Mononuclear cell (primary cell): Measurements from ENCODE around the gene CKLF. TPM values are rescaled to one million over a fixed set of nuclear protein-coding genes. Genes with fewer than 3 reads are reported as not detected.
"Not testable (repeated sequence)": the region's sequence is repeated elsewhere in the genome, so short reads cannot be mapped to it uniquely, and the experiment has no call there.

ENCODE experiments used
- H3K27me3 ChIP-seq: 2 replicates; pipeline ENCODE4 v1.6.0; 2011; ENCODE audit warnings: low read length, control low read depth; ENCODE audit not compliant: insufficient read depth
- H3K4me1 ChIP-seq: 2 replicates; pipeline ENCODE4 v1.5.1; 2011; ENCODE audit warnings: mild to moderate bottlenecking, low read length, control low read depth; ENCODE audit not compliant: insufficient read depth
- H3K4me3 ChIP-seq: 2 replicates; pipeline ENCODE4 v1.5.1; 2011; ENCODE audit warnings: mild to moderate bottlenecking, low read length, moderate library complexity
- H3K9me3 ChIP-seq: 2 replicates; pipeline ENCODE4 v1.5.1; 2011; ENCODE audit warnings: low read depth, mild to moderate bottlenecking, control low read depth, low read length
- total RNA-seq: library from RNA; depleted of rRNA; stranded (reverse); fragments of >200 nt; gene quantifications from one replicate; pipeline ENCODE4 v1.2.3, GENCODE V29; 2012

Gene CKLF
- total RNA-seq, 1 donor: 28.4 TPM

DNA sequence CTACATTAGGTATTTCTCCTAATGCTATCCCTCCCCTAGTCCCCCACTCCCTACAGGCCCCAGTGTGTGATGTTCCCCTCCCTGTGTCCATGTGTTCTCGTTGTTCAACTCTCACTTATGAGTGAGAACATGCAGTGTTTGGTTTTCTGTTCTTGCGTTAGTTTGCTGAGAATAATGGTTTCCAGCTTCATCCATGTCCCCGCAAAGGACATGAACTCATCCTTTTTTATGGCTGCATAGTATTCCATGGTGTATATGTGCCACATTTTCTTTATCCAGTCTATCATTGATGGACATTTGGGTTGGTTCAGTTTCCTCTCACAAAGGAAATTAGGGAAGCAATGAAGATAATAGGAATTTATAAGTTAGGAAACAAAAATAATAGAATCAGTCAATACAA is 14.9 kb downstream of the CKLF start:
- not testable (repeated sequence) for H3K9me3 ChIP-seq, H3K4me1 ChIP-seq, H3K27me3 ChIP-seq, H3K4me3 ChIP-seq

DNA sequence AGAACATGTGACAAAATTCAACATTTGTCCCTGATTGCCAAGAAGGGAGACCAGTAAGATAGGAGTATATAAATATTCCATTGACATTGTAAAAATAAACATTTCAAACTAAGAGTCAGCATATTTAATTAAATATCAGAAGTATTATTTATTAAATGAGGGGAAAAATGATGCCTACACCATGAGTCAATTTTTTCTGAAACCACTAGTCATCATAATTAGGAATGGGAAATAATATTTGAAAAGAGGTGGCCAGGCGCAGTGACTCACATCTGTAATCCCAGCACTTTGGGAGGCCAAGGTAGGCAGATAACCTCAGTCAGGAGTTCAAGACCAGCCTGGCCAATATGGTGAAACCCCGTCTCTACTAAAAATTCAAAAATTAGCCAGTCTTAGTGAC is 16.0 kb downstream of the CKLF start:
- no peaks in the 10 kb centered on the region for H3K9me3 ChIP-seq
- H3K27me3 ChIP-seq: no peaks in the 10 kb centered on the region
- no peak overlapping the region for H3K4me3 ChIP-seq
- peaks cover 7% of the 10 kb centered on the region for H3K4me1 ChIP-seq

DNA sequence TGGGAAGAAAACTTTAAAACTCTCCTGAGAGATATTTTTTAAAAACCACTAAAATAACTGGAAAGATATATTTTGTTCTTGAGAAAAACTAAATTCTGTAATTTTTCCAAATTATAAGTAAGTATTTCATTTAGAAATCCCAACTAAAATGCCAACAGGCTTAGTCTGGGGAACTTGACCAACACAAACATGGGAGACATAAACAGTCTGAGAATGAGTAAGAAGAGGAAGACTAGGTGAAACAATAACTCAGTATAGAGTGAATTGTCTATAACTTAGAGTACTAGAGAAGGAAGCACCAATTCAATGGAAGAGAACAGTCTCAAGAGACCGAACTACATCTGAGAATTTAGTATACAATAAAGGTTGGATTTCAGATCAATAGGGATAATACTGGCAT is 16.8 kb downstream of the CKLF start:
- Histone ChIP-seq H3K27me3 (no peaks in the 10 kb centered on the region), H3K4me3 (no peak overlapping the region), H3K4me1 (peaks cover 7% of the 10 kb centered on the region)

GRCh38 chr16:66569827-66570405 is 17.5 kb downstream of the CKLF start:
- Histone ChIP-seq H3K9me3 (no peaks in the 10 kb centered on the region), H3K4me1 (peaks cover 7% of the 10 kb centered on the region), H3K27me3 (no peaks in the 10 kb centered on the region), H3K4me3 (no peak overlapping the region)

More for the DNA sequence above, 16.8 kb downstream of the CKLF start:
- H3K9me3 ChIP-seq: no peaks in the 10 kb centered on the region

GRCh38 chr16:66572356-66572755 is 20.0 kb downstream of the CKLF start:
- H3K4me1 ChIP-seq: peaks cover 7% of the 10 kb centered on the region
- H3K9me3 ChIP-seq: no peaks in the 10 kb centered on the region
- no peaks in the 10 kb centered on the region for H3K27me3 ChIP-seq
- H3K4me3 ChIP-seq: no peak overlapping the region

GRCh38 chr16:66574081-66574480 is 21.7 kb downstream of the CKLF start:
- peaks cover 15% of the 10 kb centered on the region for H3K4me1 ChIP-seq
- H3K9me3 ChIP-seq: no peaks in the 10 kb centered on the region
- H3K4me3 ChIP-seq: no peak overlapping the region
- peaks cover 16% of the 10 kb centered on the region for H3K27me3 ChIP-seq

- Histone ChIP-seq H3K9me3 (no peaks in the 10 kb centered on the region), H3K4me1 (peaks cover 19% of the 10 kb centered on the region), H3K27me3 (peaks cover 21% of the 10 kb centered on the region), H3K4me3 (no peak overlapping the region)
Measured at GRCh38 chr16:66574531-66574930, 22.2 kb downstream of the CKLF start.

GRCh38 chr16:66575060-66575459 is 22.7 kb downstream of the CKLF start:
- H3K4me3 ChIP-seq: no peak overlapping the region
- peaks cover 20% of the 10 kb centered on the region for H3K4me1 ChIP-seq
- H3K9me3 ChIP-seq: no peaks in the 10 kb centered on the region
- H3K27me3 ChIP-seq: peaks cover 25% of the 10 kb centered on the region

- Histone ChIP-seq H3K9me3 (no peaks in the 10 kb centered on the region), H3K4me3 (no peak overlapping the region), H3K4me1 (peaks cover 20% of the 10 kb centered on the region), H3K27me3 (peaks cover 35% of the 10 kb centered on the region)
Measured at GRCh38 chr16:66576296-66576695, 23.9 kb downstream of the CKLF start.

DNA sequence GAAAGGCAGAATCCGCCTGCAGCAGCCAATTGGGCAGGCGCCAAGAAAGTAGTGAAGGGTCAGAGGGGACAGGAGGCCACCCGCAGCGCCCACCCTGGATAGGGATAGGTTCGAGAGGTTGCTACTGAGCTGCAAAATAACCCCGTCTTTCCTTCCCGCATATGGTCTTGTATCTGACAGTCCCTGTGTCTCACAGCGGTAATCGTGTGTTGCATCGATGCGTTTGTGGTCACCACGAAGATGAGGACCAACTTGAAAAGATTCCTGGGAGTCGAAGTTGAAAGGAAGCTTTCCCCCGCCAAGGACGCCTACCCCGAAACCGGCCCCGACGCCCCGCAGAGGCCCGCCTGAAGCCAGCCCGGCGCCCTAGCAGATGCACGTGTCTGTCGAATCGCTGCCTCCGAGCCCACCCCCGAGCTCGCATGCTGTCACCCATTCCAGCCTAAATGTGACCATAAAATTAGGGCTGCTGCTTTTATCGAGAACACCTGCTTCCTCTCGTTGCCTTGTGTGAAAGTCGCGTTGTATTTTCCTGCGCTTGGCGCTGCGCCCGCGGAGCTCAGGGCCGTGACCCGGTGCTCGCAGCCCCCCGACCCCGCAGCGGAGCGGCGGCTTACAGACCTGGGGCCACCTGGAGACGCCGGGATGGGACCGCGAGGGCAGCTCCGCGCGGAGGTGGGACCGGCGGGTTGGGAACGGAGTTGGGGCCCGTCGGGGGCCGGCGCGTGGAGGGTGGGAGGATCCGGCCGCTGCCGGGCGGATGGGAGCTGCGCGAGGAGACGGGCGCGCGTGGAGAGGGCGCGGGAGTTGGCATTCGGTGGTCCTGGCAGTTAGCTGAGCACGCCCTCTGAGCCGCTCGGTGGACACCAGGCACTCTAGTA is 26.5 kb downstream of the CKLF start, which contains the start of gene CMTM2:
TSS of gene CMTM2 (plus strand) at position 813 of the 881 bp plus-strand sequence. CDS start 145 bp downstream, outside the sequence.
- peaks cover 14% of the 10 kb centered on the region for H3K4me1 ChIP-seq
- H3K27me3 ChIP-seq: peaks cover 35% of the 10 kb centered on the region
- no peaks in the 10 kb centered on the region for H3K9me3 ChIP-seq
- H3K4me3 ChIP-seq: peak within 1 kb of the TSS; percentile 22

GRCh38 chr16:66580605-66581209 is 28.3 kb downstream of the CKLF start:
- Histone ChIP-seq H3K4me1 (peaks cover 31% of the 10 kb centered on the region), H3K27me3 (peaks cover 35% of the 10 kb centered on the region), H3K4me3 (no peak overlapping the region), H3K9me3 (no peaks in the 10 kb centered on the region)

DNA sequence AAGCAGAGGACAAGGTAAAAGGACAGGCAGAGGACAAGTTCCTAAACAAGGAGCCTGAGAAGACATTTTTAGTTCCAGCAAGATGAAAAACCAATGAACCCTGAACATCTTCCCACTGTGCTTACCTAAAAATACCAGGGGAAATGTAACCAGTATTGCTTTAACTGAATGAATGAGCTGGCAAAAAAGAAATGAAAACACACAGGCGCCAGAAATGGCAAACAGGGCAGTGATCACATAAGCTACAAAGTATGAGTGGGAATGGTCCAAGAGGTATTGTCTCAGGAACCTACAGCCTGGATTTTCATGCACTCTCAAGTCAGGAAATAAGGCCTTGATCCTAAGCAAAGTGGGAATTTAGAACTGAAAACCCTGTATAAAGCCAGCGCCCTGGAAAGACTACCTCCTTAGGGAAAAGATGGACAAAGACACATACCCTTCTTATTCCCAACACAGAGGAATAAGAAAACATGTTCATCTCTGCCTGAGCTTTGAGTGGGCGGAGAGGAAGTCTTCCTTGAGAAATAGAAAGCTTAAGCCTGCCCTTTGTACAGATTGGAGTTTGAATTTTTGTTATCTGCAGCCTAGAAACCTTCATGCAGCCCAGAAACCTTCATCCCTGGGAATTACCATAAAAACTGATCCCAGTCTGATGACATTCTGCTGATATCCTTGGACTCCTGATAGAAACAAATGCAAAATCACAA is 29.0 kb downstream of the CKLF start:
- Histone ChIP-seq H3K27me3 (peaks cover 35% of the 10 kb centered on the region), H3K9me3 (no peaks in the 10 kb centered on the region), H3K4me3 (no peak overlapping the region), H3K4me1 (peaks cover 38% of the 10 kb centered on the region)

GRCh38 chr16:66585481-66586239 is 33.3 kb downstream of the CKLF start:
- Histone ChIP-seq H3K4me1 (peaks cover 62% of the 10 kb centered on the region), H3K27me3 (peaks cover 6% of the 10 kb centered on the region)

GRCh38 chr16:66587881-66588600 is 35.7 kb downstream of the CKLF start:
- Histone ChIP-seq H3K4me3 (peak overlapping the region; percentile 34), H3K9me3 (no peaks in the 10 kb centered on the region), H3K27me3 (no peaks in the 10 kb centered on the region), H3K4me1 (peaks cover 66% of the 10 kb centered on the region)

More at GRCh38 chr16:66585481-66586239, 33.3 kb downstream of the CKLF start:
- Histone ChIP-seq H3K9me3 (no peaks in the 10 kb centered on the region), H3K4me3 (no peak overlapping the region)
